Measurements from ENCODE around the gene DDB1.

Gene DDB1

GRCh38 chr11:61332797-61333549 lies at the start of gene DDB1, which contains the start of gene TKFC:
Gene DDB1 (minus strand): TSS chr11:61333105. CDS start chr11:61332968, 137 bp downstream.
Gene TKFC (plus strand): TSS chr11:61333228. CDS start chr11:61334729, 1,501 bp downstream.
- peak; percentile 74 for DNase-seq

- DNase-seq = no peak
Measured at GRCh38 chr11:61380884-61381283, 48.0 kb upstream of the DDB1 start.

- no peak for DNase-seq
Measured at GRCh38 chr11:61378713-61379313, 45.9 kb upstream of the DDB1 start.

- DNase-seq = no peak
Measured at GRCh38 chr11:61377461-61378160, 44.7 kb upstream of the DDB1 start.

GRCh38 chr11:61375761-61376108 lies 42.8 kb upstream of the DDB1 start:
- no peak for DNase-seq

- DNase-seq = no peak
Measured at GRCh38 chr11:61372659-61373420, 39.9 kb upstream of the DDB1 start.

GRCh38 chr11:61370349-61371005 lies 37.6 kb upstream of the DDB1 start:
- DNase-seq = no peak

- DNase-seq = no peak
Measured at GRCh38 chr11:61369372-61370348, 36.8 kb upstream of the DDB1 start.

GRCh38 chr11:61368646-61369045 lies 35.7 kb upstream of the DDB1 start:
- DNase-seq = no peak

- DNase-seq = no peak
Measured at GRCh38 chr11:61367406-61367805, 34.5 kb upstream of the DDB1 start.

GRCh38 chr11:61364012-61364675 lies 31.2 kb upstream of the DDB1 start:
- DNase-seq = no peak

- DNase-seq = no peak
Measured at GRCh38 chr11:61362542-61362875, 29.6 kb upstream of the DDB1 start.

- DNase-seq = peak; percentile 94
Measured at GRCh38 chr11:61361741-61362541, 29.0 kb upstream of the DDB1 start, which contains the start of the genes CYB561A3 and TMEM138. Gene CYB561A3 (minus strand): TSS chr11:61361882. CDS start chr11:61356713, 5,169 bp downstream. Gene TMEM138 (plus strand): TSS chr11:61362374. CDS start chr11:61364391, 2,017 bp downstream.

- DNase-seq = peak; percentile 40
Measured at GRCh38 chr11:61361237-61361740, 28.4 kb upstream of the DDB1 start.

GRCh38 chr11:61359516-61359915 lies 26.6 kb upstream of the DDB1 start:
- no peak for DNase-seq

- no peak for DNase-seq
Measured at GRCh38 chr11:61358566-61358965, 25.7 kb upstream of the DDB1 start.

- no peak for DNase-seq
Measured at GRCh38 chr11:61357894-61358239, 25.0 kb upstream of the DDB1 start.

GRCh38 chr11:61357233-61357893 lies 24.5 kb upstream of the DDB1 start:
- no peak for DNase-seq

GRCh38 chr11:61356706-61357105 lies 23.8 kb upstream of the DDB1 start:
- DNase-seq = no peak

All from DMS79 treated with DMSO at 0.1 percent for 48 hours (cell line).